OCI-LY3 (cell line): Measurements from ENCODE around the gene RALY.

ENCODE experiments used
- H2AFZ ChIP-seq: fragments of 200-600, 300-600 bp; shearing (Covaris generic); 2 replicates; pipeline ENCODE4 v1.6.0; 2014; ENCODE audit warnings: antibody characterized with exemption, low read depth, low read length
- H3K27ac ChIP-seq: fragments of 200-600, 300-600 bp; sonication (generic); 2 replicates; pipeline ENCODE4 v1.5.1; 2014; ENCODE audit warnings: mild to moderate bottlenecking, low read length, moderate library complexity, mixed read lengths
- H3K27me3 ChIP-seq: fragments of 200-600, 300-600 bp; sonication (generic); 2 replicates; pipeline ENCODE4 v1.6.1; 2014; ENCODE audit warnings: low read depth, low read length, mixed read lengths
- H3K36me3 ChIP-seq: fragments of 200-600, 300-600 bp; sonication (generic); replicated peaks from 2 replicates; pipeline ENCODE3; 2014; ENCODE audit warnings: low read depth, low read length, mixed read lengths
- H3K4me1 ChIP-seq: fragments of 300-600, 200-600 bp; sonication (generic); 2 replicates; pipeline ENCODE4 v1.6.1; 2014; ENCODE audit warnings: low read length, mixed read lengths
- H3K4me2 ChIP-seq: fragments of 200-600, 300-600 bp; sonication (generic); 2 replicates; pipeline ENCODE4 v1.6.1; 2014; ENCODE audit warnings: low read length, mixed read lengths
- H3K4me3 ChIP-seq: fragments of 300-600, 200-600 bp; sonication (generic); 2 replicates; pipeline ENCODE4 v1.5.1; 2014; ENCODE audit warnings: antibody characterized with exemption, mild to moderate bottlenecking, low read length, moderate library complexity
- H3K79me2 ChIP-seq: fragments of 300-600, 200-600 bp; shearing (Covaris generic); 2 replicates; pipeline ENCODE4 v1.6.1; 2014; ENCODE audit warnings: mild to moderate bottlenecking, low read length, mixed read lengths
- H3K9ac ChIP-seq: fragments of 300-600, 200-600 bp; shearing (Covaris generic); 2 replicates; pipeline ENCODE4 v1.6.0; 2014; ENCODE audit warnings: mild to moderate bottlenecking, low read length, moderate library complexity
- H3K9me3 ChIP-seq: fragments of 200-600, 300-600 bp; shearing (Covaris generic); 2 replicates; pipeline ENCODE4 v1.6.1; 2014; ENCODE audit warnings: low read length, mixed read lengths; ENCODE audit not compliant: insufficient read depth
- H4K20me1 ChIP-seq: fragments of 200-600, 300-600 bp; sonication (generic); 2 replicates; pipeline ENCODE4 v1.6.1; 2016; ENCODE audit warnings: low read length, mixed read lengths; ENCODE audit not compliant: insufficient read depth
- EZH2phosphoT487 ChIP-seq: fragments of 200-600 bp; shearing (Covaris generic); IDR thresholded peaks from 2 replicates; pipeline ENCODE4 v1.6.1; 2018; ENCODE audit warnings: antibody characterized with exemption, mixed run types, low read depth
- TF ChIP-seq, protein P1 (sequence below): fragments of 200-600, 300-600 bp; sonication (generic); IDR thresholded peaks from 2 replicates; pipeline ENCODE4 v1.5.1; 2014; ENCODE audit warnings: antibody characterized with exemption, low read length, low read depth

RALY gene

GRCh38 chr20:34004227-34004626 is 10.5 kb downstream of the RALY start:
- H3K4me3 ChIP-seq = no peak overlapping the region
- H3K79me2 ChIP-seq = peaks cover 96% of the 10 kb centered on the region

DNA sequence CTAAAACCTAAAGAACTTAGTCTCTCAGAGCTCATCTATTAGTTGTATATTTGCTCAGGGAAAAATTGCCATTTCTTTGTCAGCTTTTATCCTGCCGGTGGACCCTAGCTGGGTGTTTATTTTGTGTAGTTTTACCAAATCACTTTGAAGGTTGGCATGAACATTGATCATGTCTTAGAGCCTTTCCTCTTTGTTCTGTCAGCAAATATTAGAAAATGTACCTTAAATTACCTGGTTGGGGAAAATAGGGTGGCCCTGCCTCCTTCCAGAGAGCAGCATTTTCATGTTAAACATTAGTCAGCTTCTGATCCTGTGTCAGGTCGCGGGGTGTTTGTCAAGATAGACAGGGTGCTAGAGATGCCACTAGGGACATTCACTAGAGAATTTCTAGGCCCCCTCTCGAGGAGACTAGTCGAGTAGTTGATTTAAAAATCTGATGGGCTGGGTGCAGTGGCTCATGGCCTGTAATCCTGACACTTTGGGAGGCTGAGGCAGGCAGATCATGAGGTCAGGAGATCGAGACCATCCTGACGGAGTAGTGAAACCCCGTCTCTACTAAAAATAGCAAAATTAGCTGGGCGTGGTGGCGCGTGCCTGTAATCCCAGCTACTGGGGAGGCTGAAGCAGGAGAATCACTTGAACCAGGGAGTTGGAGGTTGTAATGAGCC is 11.2 kb downstream of the RALY start:
- H3K9ac ChIP-seq = no peak overlapping the region
- no peak overlapping the region for H2AFZ ChIP-seq
- H3K9me3 ChIP-seq = no peaks in the 10 kb centered on the region
- no peak overlapping the region for H3K4me2 ChIP-seq
- H3K27me3 ChIP-seq = no peaks in the 10 kb centered on the region
- no peaks in the 10 kb centered on the region for H3K4me1 ChIP-seq
- no peak overlapping the region for H3K4me3 ChIP-seq
- peaks cover 92% of the 10 kb centered on the region for H4K20me1 ChIP-seq
- TF ChIP-seq, protein P1, sequence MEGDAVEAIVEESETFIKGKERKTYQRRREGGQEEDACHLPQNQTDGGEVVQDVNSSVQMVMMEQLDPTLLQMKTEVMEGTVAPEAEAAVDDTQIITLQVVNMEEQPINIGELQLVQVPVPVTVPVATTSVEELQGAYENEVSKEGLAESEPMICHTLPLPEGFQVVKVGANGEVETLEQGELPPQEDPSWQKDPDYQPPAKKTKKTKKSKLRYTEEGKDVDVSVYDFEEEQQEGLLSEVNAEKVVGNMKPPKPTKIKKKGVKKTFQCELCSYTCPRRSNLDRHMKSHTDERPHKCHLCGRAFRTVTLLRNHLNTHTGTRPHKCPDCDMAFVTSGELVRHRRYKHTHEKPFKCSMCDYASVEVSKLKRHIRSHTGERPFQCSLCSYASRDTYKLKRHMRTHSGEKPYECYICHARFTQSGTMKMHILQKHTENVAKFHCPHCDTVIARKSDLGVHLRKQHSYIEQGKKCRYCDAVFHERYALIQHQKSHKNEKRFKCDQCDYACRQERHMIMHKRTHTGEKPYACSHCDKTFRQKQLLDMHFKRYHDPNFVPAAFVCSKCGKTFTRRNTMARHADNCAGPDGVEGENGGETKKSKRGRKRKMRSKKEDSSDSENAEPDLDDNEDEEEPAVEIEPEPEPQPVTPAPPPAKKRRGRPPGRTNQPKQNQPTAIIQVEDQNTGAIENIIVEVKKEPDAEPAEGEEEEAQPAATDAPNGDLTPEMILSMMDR = no peak
- no peak for TF ChIP-seq EZH2phosphoT487
- peaks cover 7% of the 10 kb centered on the region for H3K36me3 ChIP-seq
- peaks cover 96% of the 10 kb centered on the region for H3K79me2 ChIP-seq
- no peak overlapping the region for H3K27ac ChIP-seq

More at GRCh38 chr20:34004227-34004626, 10.5 kb downstream of the RALY start:
- H3K9me3 ChIP-seq = no peaks in the 10 kb centered on the region
- H2AFZ ChIP-seq = no peak overlapping the region
- peaks cover 7% of the 10 kb centered on the region for H3K36me3 ChIP-seq
- H3K27ac ChIP-seq = no peak overlapping the region
- no peak for TF ChIP-seq EZH2phosphoT487
- TF ChIP-seq, protein P1 = no peak
- no peaks in the 10 kb centered on the region for H3K27me3 ChIP-seq
- no peak overlapping the region for H3K4me2 ChIP-seq
- H4K20me1 ChIP-seq = peaks cover 92% of the 10 kb centered on the region
- no peaks in the 10 kb centered on the region for H3K4me1 ChIP-seq
- no peak overlapping the region for H3K9ac ChIP-seq

GRCh38 chr20:34006619-34007018 is 12.9 kb downstream of the RALY start:
- no peaks in the 10 kb centered on the region for H3K4me1 ChIP-seq
- TF ChIP-seq, protein P1 = no peak
- TF ChIP-seq EZH2phosphoT487 = no peak
- H4K20me1 ChIP-seq = peaks cover 92% of the 10 kb centered on the region
- no peaks in the 10 kb centered on the region for H3K9me3 ChIP-seq
- H3K36me3 ChIP-seq = peaks cover 7% of the 10 kb centered on the region
- no peaks in the 10 kb centered on the region for H3K27me3 ChIP-seq
- H2AFZ ChIP-seq = no peak overlapping the region
- H3K4me3 ChIP-seq = no peak overlapping the region
- no peak overlapping the region for H3K4me2 ChIP-seq
- H3K79me2 ChIP-seq = peaks cover 96% of the 10 kb centered on the region
- H3K27ac ChIP-seq = no peak overlapping the region
- no peak overlapping the region for H3K9ac ChIP-seq

DNA sequence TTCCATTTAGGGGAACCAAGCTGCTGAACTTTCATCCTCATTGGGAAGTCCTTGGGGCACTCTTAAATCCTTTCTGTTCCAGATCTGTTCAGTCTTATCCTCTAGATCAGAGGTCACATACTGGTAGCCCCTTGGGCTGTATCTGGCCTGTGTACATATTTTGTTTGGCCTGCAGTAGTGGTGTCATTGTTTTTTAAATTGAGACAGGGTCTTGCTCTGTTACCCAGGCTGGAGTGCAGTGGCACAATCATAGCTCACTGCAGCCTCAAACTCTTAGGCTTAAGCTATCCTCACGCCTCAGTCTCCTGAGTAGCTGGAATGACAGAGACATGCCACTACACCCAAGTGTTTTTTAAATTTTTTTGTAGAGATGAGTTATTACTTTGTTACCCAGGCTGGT is 14.8 kb downstream of the RALY start:
- peaks cover 96% of the 10 kb centered on the region for H3K79me2 ChIP-seq
- H3K9me3 ChIP-seq = no peaks in the 10 kb centered on the region
- TF ChIP-seq, protein P1 = no peak
- TF ChIP-seq EZH2phosphoT487 = no peak
- no peak overlapping the region for H3K4me3 ChIP-seq
- H3K36me3 ChIP-seq = peaks cover 2% of the 10 kb centered on the region
- no peak overlapping the region for H2AFZ ChIP-seq
- H3K27ac ChIP-seq = no peak overlapping the region
- no peaks in the 10 kb centered on the region for H3K27me3 ChIP-seq
- H4K20me1 ChIP-seq = peaks cover 93% of the 10 kb centered on the region
- H3K9ac ChIP-seq = no peak overlapping the region
- no peak overlapping the region for H3K4me2 ChIP-seq
- H3K4me1 ChIP-seq = no peaks in the 10 kb centered on the region
